WTC11 (cell line): ENCODE results near the gene SLC49A3. TPM values are rescaled to one million over a fixed set of nuclear protein-coding genes. Genes with fewer than 3 reads are reported as not detected.
"Not testable (repeated sequence)": the region's sequence is repeated elsewhere in the genome, so short reads cannot be mapped to it uniquely, and the experiment has no call there.

Source experiments
- ATAC-seq: fragments of 200-7000 bp; cut with Tn5 transposase; 2 replicates; pipeline ENCODE4 v1.10.0; 2021; ENCODE audit warnings: mild to moderate bottlenecking, moderate library complexity
- CTCF ChIA-PET: fragments of 300-600 bp; sonication (Branson Sonifier 250); formaldehyde crosslinking; loops from one replicate; lab custom pipeline; 2021; ENCODE audit warnings: antibody characterized with exemption; lab: Charles Lee
- POLR2A ChIA-PET: fragments of 350-600 bp; sonication (Branson Sonifier 250); formaldehyde crosslinking; loops from one replicate; lab custom pipeline; 2021; ENCODE audit warnings: antibody characterized with exemption; lab: Charles Lee
- DNase-seq: peaks from one replicate; pipeline ENCODE4 v3.0.0; 2021; ENCODE audit warnings: low spot score
- H3K27ac Mint-ChIP-seq: 2 replicates; pipeline ENCODE4 v1.8.0; 2021; ENCODE audit warnings: mixed read lengths
- H3K27me3 Mint-ChIP-seq: 2 replicates; pipeline ENCODE4 v1.8.0; 2021; ENCODE audit warnings: low read depth, mild to moderate bottlenecking, moderate library complexity, mixed read lengths
- H3K36me3 Mint-ChIP-seq: 2 replicates; pipeline ENCODE4 v1.8.0; 2021; ENCODE audit warnings: mixed read lengths
- H3K4me1 Mint-ChIP-seq: 2 replicates; pipeline ENCODE4 v1.8.0; 2022; ENCODE audit warnings: mixed read lengths
- H3K4me3 Mint-ChIP-seq: 2 replicates; pipeline ENCODE4 v1.8.0; 2021; ENCODE audit warnings: mild to moderate bottlenecking, moderate library complexity, mixed read lengths
- H3K9me3 Mint-ChIP-seq: 2 replicates; pipeline ENCODE4 v1.8.0; 2021; ENCODE audit warnings: mixed read lengths
- ARID4B ChIP-seq: sonication (generic); formaldehyde crosslinking; IDR thresholded peaks from 2 replicates; pipeline ENCODE4 v1.8.0; 2023; ENCODE audit warnings: missing genetic modification reagents, mild to moderate bottlenecking, borderline replicate concordance
- E2F5 ChIP-seq: sonication (generic); formaldehyde crosslinking; IDR thresholded peaks from 2 replicates; pipeline ENCODE4 v1.8.1; 2022; ENCODE audit warnings: mild to moderate bottlenecking, moderate library complexity, missing genetic modification reagents
- GRHL2 ChIP-seq: fragments of 250-450 bp; sonication (Bioruptor Pico); IDR thresholded peaks from 2 replicates; pipeline ENCODE4 v1.8.0; 2022; ENCODE audit warnings: mild to moderate bottlenecking, moderate library complexity; ENCODE audit not compliant: insufficient replicate concordance, severe bottlenecking
- GTF2I ChIP-seq: fragments of 250-450 bp; sonication (Bioruptor Pico); conservative IDR thresholded peaks from 2 replicates; pipeline ENCODE4 v1.4.0; 2021; ENCODE audit warnings: mild to moderate bottlenecking
- IRF2 ChIP-seq: sonication (generic); formaldehyde crosslinking; IDR thresholded peaks from 2 replicates; pipeline ENCODE4 v1.8.0; 2022; ENCODE audit warnings: low read depth, missing genetic modification reagents, borderline replicate concordance
- JAZF1 ChIP-seq: fragments of 250-450 bp; sonication (Bioruptor Pico); IDR thresholded peaks from 2 replicates; pipeline ENCODE4 v1.9.0; 2021; ENCODE audit warnings: moderate library complexity, mild to moderate bottlenecking, inconsistent platforms
- KAT7 ChIP-seq: sonication (generic); formaldehyde crosslinking; IDR thresholded peaks from 2 replicates; pipeline ENCODE4 v1.8.1; 2023; ENCODE audit warnings: missing genetic modification reagents, mild to moderate bottlenecking, borderline replicate concordance
- NFE2L1 ChIP-seq: sonication (generic); formaldehyde crosslinking; IDR thresholded peaks from 2 replicates; pipeline ENCODE4 v1.8.1; 2023; ENCODE audit warnings: missing genetic modification reagents
- PREB ChIP-seq: sonication (generic); formaldehyde crosslinking; IDR thresholded peaks from 2 replicates; pipeline ENCODE4 v1.8.1; 2022; ENCODE audit warnings: mild to moderate bottlenecking, missing genetic modification reagents, moderate library complexity, borderline replicate concordance
- SMAD3 ChIP-seq: sonication (generic); formaldehyde crosslinking; IDR thresholded peaks from 2 replicates; pipeline ENCODE4 v1.8.0; 2022; ENCODE audit warnings: missing genetic modification reagents, mild to moderate bottlenecking, borderline replicate concordance
- SMAD4 ChIP-seq: sonication (generic); formaldehyde crosslinking; IDR thresholded peaks from 2 replicates; pipeline ENCODE4 v1.8.0; 2022; ENCODE audit warnings: mild to moderate bottlenecking, missing genetic modification reagents
- ZBTB21 ChIP-seq: sonication (generic); formaldehyde crosslinking; IDR thresholded peaks from 2 replicates; pipeline ENCODE4 v1.8.1; 2023; ENCODE audit warnings: mild to moderate bottlenecking, missing genetic modification reagents, borderline replicate concordance
- ZBTB43 ChIP-seq: sonication (generic); formaldehyde crosslinking; IDR thresholded peaks from 2 replicates; pipeline ENCODE4 v1.8.1; 2023; ENCODE audit warnings: mild to moderate bottlenecking, missing genetic modification reagents
- ZMAT4 ChIP-seq: fragments of 250-450 bp; sonication (Bioruptor Pico); IDR thresholded peaks from 2 replicates; pipeline ENCODE4 v1.9.0; 2021; ENCODE audit warnings: mild to moderate bottlenecking
- ZNF219 ChIP-seq: sonication (generic); formaldehyde crosslinking; IDR thresholded peaks from 2 replicates; pipeline ENCODE4 v1.8.0; 2023; ENCODE audit warnings: missing genetic modification reagents, mild to moderate bottlenecking, borderline replicate concordance
- ZNF232 ChIP-seq: sonication (generic); formaldehyde crosslinking; IDR thresholded peaks from 2 replicates; pipeline ENCODE4 v1.8.0; 2022; ENCODE audit warnings: mild to moderate bottlenecking, missing genetic modification reagents
- ZNF281 ChIP-seq: sonication (generic); formaldehyde crosslinking; IDR thresholded peaks from 2 replicates; pipeline ENCODE4 v1.8.0; 2023; ENCODE audit warnings: mild to moderate bottlenecking, missing genetic modification reagents
- ZNF396 ChIP-seq: fragments of 250-450 bp; sonication (Bioruptor Pico); IDR thresholded peaks from 2 replicates; pipeline ENCODE4 v1.8.0; 2021; ENCODE audit warnings: mild to moderate bottlenecking, moderate library complexity, borderline replicate concordance
- total RNA-seq: library from RNA; stranded (reverse); gene quantifications from 3 replicates; pipeline ENCODE4 v1.2.3, GENCODE V29; 2021

Gene SLC49A3
- total RNA-seq, 1 experiment from 2014 or later, result 5.8 TPM

GRCh38 chr4:688854-689681 is at the start of gene SLC49A3 (continued):
- TF ChIP-seq E2F5 (CRISPR knock-in tag) (no peak), ZNF396 (CRISPR knock-in tag) (no peak), SMAD3 (CRISPR knock-in tag) (no peak), SMAD4 (CRISPR knock-in tag) (no peak), PREB (no peak), ZMAT4 (no peak), IRF2 (no peak), KAT7 (CRISPR knock-in tag) (no peak), ZNF232 (no peak), ZBTB21 (no peak), GTF2I (CRISPR knock-in tag) (no peak)

GRCh38 chr4:736561-736960 is 47.6 kb upstream of the SLC49A3 start:
- CTCF ChIA-PET, H3K4me3 Mint-ChIP-seq, H3K27me3 Mint-ChIP-seq, H3K27ac Mint-ChIP-seq, H3K9me3 Mint-ChIP-seq, ATAC-seq, POLR2A ChIA-PET, H3K4me1 Mint-ChIP-seq, DNase-seq: not testable (repeated sequence)
- H3K36me3 Mint-ChIP-seq, result peaks cover 46% of the 10 kb centered on the region

- H3K9me3 Mint-ChIP-seq, result no peaks in the 10 kb centered on the region
- CTCF ChIA-PET, result no interaction called here
- DNase-seq (no peak), ATAC-seq (no peak)
- no peaks in the 10 kb centered on the region for H3K4me1 Mint-ChIP-seq
- POLR2A ChIA-PET, result no interaction called here
- H3K4me3 Mint-ChIP-seq, result no peak overlapping the region
- no peak overlapping the region for H3K27ac Mint-ChIP-seq
- H3K27me3 Mint-ChIP-seq, result no peaks in the 10 kb centered on the region
- H3K36me3 Mint-ChIP-seq, result peaks cover 44% of the 10 kb centered on the region
- TF ChIP-seq ARID4B (CRISPR knock-in tag) (no peak), KAT7 (CRISPR knock-in tag) (no peak), ZNF281 (CRISPR knock-in tag) (no peak), JAZF1 (no peak), GRHL2 (CRISPR knock-in tag) (no peak), NFE2L1 (CRISPR knock-in tag) (no peak), PREB (no peak), E2F5 (CRISPR knock-in tag) (no peak), ZNF219 (CRISPR knock-in tag) (no peak), SMAD4 (CRISPR knock-in tag) (no peak), ZBTB43 (CRISPR knock-in tag) (no peak)
Measured at GRCh38 chr4:735583-735982, 46.6 kb upstream of the SLC49A3 start.
